Keratinocyte (primary cell): Measurements from ENCODE around the gene MOK. TPM values are rescaled to one million over a fixed set of nuclear protein-coding genes. Genes with fewer than 3 reads are reported as not detected.

Experiments used
- DNase-seq: peaks from one replicate; pipeline ENCODE4 v3.0.0-alpha.2; 2011; ENCODE audit warnings: low read depth, missing footprints, low spot score
- FAIRE-seq: peaks from 2 replicates; lab custom pipeline; 2011; peaks lifted over from hg19 to GRCh38; lab: Jason Lieb, UNC
- H2AFZ ChIP-seq: 2 replicates; pipeline ENCODE4 v1.6.0; 2012; ENCODE audit warnings: low read length, control low read depth, inconsistent platforms; ENCODE audit not compliant: control insufficient read depth
- H3K27ac ChIP-seq: 2 replicates; pipeline ENCODE4 v1.5.1; 2011; ENCODE audit warnings: low read length; ENCODE audit not compliant: control insufficient read depth, insufficient read depth
- H3K27me3 ChIP-seq: 3 replicates; pipeline ENCODE4 v1.6.0; 2011; ENCODE audit warnings: low read length; ENCODE audit not compliant: control insufficient read depth, insufficient read depth; ENCODE audit errors: extremely low read depth
- H3K36me3 ChIP-seq, 2 experiments: 2 replicates in 1 of 2; 3 replicates in 1 of 2; pipeline ENCODE4 v1.5.1; 2011; ENCODE audit warnings: low read length in 2 of 2, mild to moderate bottlenecking in 1 of 2; ENCODE audit not compliant: control insufficient read depth in 2 of 2, insufficient read depth in 2 of 2; ENCODE audit errors: extremely low read depth in 1 of 2
- H3K4me1 ChIP-seq: 3 replicates; pipeline ENCODE4 v1.5.1; 2011; ENCODE audit warnings: low read length; ENCODE audit not compliant: control insufficient read depth, insufficient read depth; ENCODE audit errors: extremely low read depth
- H3K4me2 ChIP-seq: 3 replicates; pipeline ENCODE4 v1.6.0; 2011; ENCODE audit warnings: low read depth, low read length; ENCODE audit not compliant: control insufficient read depth, insufficient read depth; ENCODE audit errors: extremely low read depth
- H3K4me3 ChIP-seq, 3 experiments: fragments of 200-600 bp in 1 of 3; sonication (generic) in 1 of 3; 2 replicates in 2 of 3; 3 replicates in 1 of 3; pipeline ENCODE4 v1.5.1; 2011 to 2016; ENCODE audit warnings: low read length in 3 of 3, mild to moderate bottlenecking in 3 of 3, control low read depth in 2 of 3, inconsistent platforms in 1 of 3, low read depth in 1 of 3, mixed read lengths in 1 of 3, mixed run types in 1 of 3, moderate library complexity in 1 of 3; ENCODE audit not compliant: control insufficient read depth in 2 of 3, insufficient read depth in 2 of 3; ENCODE audit errors: extremely low read depth in 1 of 3
- H3K79me2 ChIP-seq: 2 replicates; pipeline ENCODE4 v1.6.0; 2012; ENCODE audit warnings: low read length; ENCODE audit not compliant: control insufficient read depth, insufficient read depth
- H3K9ac ChIP-seq: 3 replicates; pipeline ENCODE4 v1.6.0; 2011; ENCODE audit warnings: low read length; ENCODE audit not compliant: control insufficient read depth, insufficient read depth; ENCODE audit errors: extremely low read depth
- H3K9me1 ChIP-seq: 3 replicates; pipeline ENCODE4 v1.6.0; 2011; ENCODE audit warnings: low read length; ENCODE audit not compliant: control insufficient read depth, insufficient read depth; ENCODE audit errors: extremely low read depth
- H3K9me3 ChIP-seq: 2 replicates; pipeline ENCODE4 v1.5.1; 2012; ENCODE audit warnings: low read depth, low read length; ENCODE audit not compliant: control insufficient read depth
- H4K20me1 ChIP-seq: 3 replicates; pipeline ENCODE4 v1.6.0; 2011; ENCODE audit warnings: low read length; ENCODE audit not compliant: control insufficient read depth, insufficient read depth; ENCODE audit errors: extremely low read depth
- CTCF ChIP-seq, 3 experiments: IDR thresholded peaks in 1 of 3; conservative IDR thresholded peaks in 1 of 3; optimal IDR thresholded peaks in 1 of 3; 2 replicates in 2 of 3; 3 replicates in 1 of 3; pipeline versions ENCODE3 to v1.5.1; 2011; ENCODE audit warnings: low read length in 3 of 3, mild to moderate bottlenecking in 3 of 3, moderate library complexity in 2 of 3, control low read depth in 1 of 3, inconsistent platforms in 1 of 3; ENCODE audit not compliant: insufficient read depth in 2 of 3; ENCODE audit errors: extremely low read depth in 1 of 3
- EZH2 ChIP-seq: IDR thresholded peaks from one replicate; pipeline ENCODE4 v1.6.1; 2012; ENCODE audit warnings: inconsistent platforms, mild to moderate bottlenecking, low read length, moderate library complexity
- dilution Hi-C: fragments of 300-500 bp; cut with MboI; formaldehyde crosslinking; loops from one replicate; pipeline ENCODE4 v1.7.0; 2020; ENCODE audit warnings: low sequenced_read_pairs; ENCODE audit not compliant: extremely low pct_ligation_motif_present
- polyA plus RNA-seq, 5 experiments: library from polyadenylated mRNA; depleted of rRNA in 3 of 5; stranded (reverse) in 3 of 5; stranded (forward) in 1 of 5; unstranded in 1 of 5; fragments of >200 nt; gene quantifications; 1 replicate in 1 of 5; 2 replicates in 3 of 5; 3 replicates in 1 of 5; pipeline versions ENCODE4 v1.2.1 to v1.2.3, GENCODE V29; 2011 to 2012; ENCODE audit warnings: missing spikeins in 2 of 5, low read depth in 1 of 5, low replicate concordance in 1 of 5

Gene MOK
- polyA plus RNA-seq, 1 donor (not counting 4 experiments of a cell fraction or from before 2014, with no cell fraction given): 38.1 TPM

GRCh38 chr14:102232348-102232625 lies 72.7 kb downstream of the MOK start:
- H3K4me1 ChIP-seq: no peaks in the 10 kb centered on the region
- no peaks in the 10 kb centered on the region for H4K20me1 ChIP-seq
- H2AFZ ChIP-seq: no peak overlapping the region
- no peak overlapping the region for H3K4me2 ChIP-seq
- H3K9me3 ChIP-seq: no peaks in the 10 kb centered on the region
- TF ChIP-seq EZH2 (no peak), CTCF (optimal IDR thresholded peaks at IDR 0.05 in 1 of 3, IDR thresholded peaks at IDR 0.05 in 1 of 3, conservative IDR thresholded peaks at IDR 0.05 in 1 of 3; ENCODE audit: extremely low read depth in 1 of 3, insufficient read depth in 2 of 3, low read length in 3 of 3) (no peak)
- no peak overlapping the region for H3K9ac ChIP-seq
- DNase-seq (no peak), FAIRE-seq (no peak)
- H3K36me3 ChIP-seq: peaks cover 12 to 15% of the 10 kb centered on the region in 2 experiments
- H3K27me3 ChIP-seq: no peaks in the 10 kb centered on the region
- no peak overlapping the region for H3K4me3 ChIP-seq
- dilution Hi-C loops: no loop called here
- no peak overlapping the region for H3K27ac ChIP-seq
- peaks cover 2% of the 10 kb centered on the region for H3K79me2 ChIP-seq
- H3K9me1 ChIP-seq: no peaks in the 10 kb centered on the region

- dilution Hi-C loops: no loop called here
- H3K9me1 ChIP-seq: no peaks in the 10 kb centered on the region
- no peak overlapping the region for H3K9ac ChIP-seq
- FAIRE-seq: no peak
- no peak overlapping the region for H3K4me3 ChIP-seq
- no peaks in the 10 kb centered on the region for H3K27me3 ChIP-seq
- H2AFZ ChIP-seq: no peak overlapping the region
- TF ChIP-seq CTCF (optimal IDR thresholded peaks at IDR 0.05 in 1 of 3, IDR thresholded peaks at IDR 0.05 in 1 of 3, conservative IDR thresholded peaks at IDR 0.05 in 1 of 3; ENCODE audit: extremely low read depth in 1 of 3, insufficient read depth in 2 of 3, low read length in 3 of 3) (no peak), EZH2 (no peak)
- H3K36me3 ChIP-seq: peaks cover 12 to 15% of the 10 kb centered on the region in 2 experiments
- no peak for DNase-seq
- no peaks in the 10 kb centered on the region for H3K9me3 ChIP-seq
- no peak overlapping the region for H3K4me2 ChIP-seq
- no peaks in the 10 kb centered on the region for H3K4me1 ChIP-seq
- no peak overlapping the region for H3K27ac ChIP-seq
- peaks cover 2% of the 10 kb centered on the region for H3K79me2 ChIP-seq
- H4K20me1 ChIP-seq: no peaks in the 10 kb centered on the region
Measured at GRCh38 chr14:102231476-102232347, 73.3 kb downstream of the MOK start.
